ENCODE data around the gene PRMT2.

Gene PRMT2

GRCh38 chr21:46617267-46618051 lies 18.0 kb upstream of the PRMT2 start:
- TF ChIP-seq, protein P1, sequence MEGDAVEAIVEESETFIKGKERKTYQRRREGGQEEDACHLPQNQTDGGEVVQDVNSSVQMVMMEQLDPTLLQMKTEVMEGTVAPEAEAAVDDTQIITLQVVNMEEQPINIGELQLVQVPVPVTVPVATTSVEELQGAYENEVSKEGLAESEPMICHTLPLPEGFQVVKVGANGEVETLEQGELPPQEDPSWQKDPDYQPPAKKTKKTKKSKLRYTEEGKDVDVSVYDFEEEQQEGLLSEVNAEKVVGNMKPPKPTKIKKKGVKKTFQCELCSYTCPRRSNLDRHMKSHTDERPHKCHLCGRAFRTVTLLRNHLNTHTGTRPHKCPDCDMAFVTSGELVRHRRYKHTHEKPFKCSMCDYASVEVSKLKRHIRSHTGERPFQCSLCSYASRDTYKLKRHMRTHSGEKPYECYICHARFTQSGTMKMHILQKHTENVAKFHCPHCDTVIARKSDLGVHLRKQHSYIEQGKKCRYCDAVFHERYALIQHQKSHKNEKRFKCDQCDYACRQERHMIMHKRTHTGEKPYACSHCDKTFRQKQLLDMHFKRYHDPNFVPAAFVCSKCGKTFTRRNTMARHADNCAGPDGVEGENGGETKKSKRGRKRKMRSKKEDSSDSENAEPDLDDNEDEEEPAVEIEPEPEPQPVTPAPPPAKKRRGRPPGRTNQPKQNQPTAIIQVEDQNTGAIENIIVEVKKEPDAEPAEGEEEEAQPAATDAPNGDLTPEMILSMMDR (IDR thresholded peaks at IDR 0.05; ENCODE audit: low read depth, low read length, missing control alignments), result no peak
- DNase-seq (ENCODE audit: extremely low read depth, low read depth), result no peak
- H3K4me3 ChIP-seq (replicated peaks; ENCODE audit: low read depth, low read length), result no peak overlapping the region

- H3K4me3 ChIP-seq (replicated peaks; ENCODE audit: low read depth, low read length), result no peak overlapping the region
- TF ChIP-seq, protein P1 (IDR thresholded peaks at IDR 0.05; ENCODE audit: low read depth, low read length, missing control alignments), result no peak
- no peak for DNase-seq (ENCODE audit: extremely low read depth, low read depth)
Observed at GRCh38 chr21:46618738-46619379, 16.6 kb upstream of the PRMT2 start.

DNA sequence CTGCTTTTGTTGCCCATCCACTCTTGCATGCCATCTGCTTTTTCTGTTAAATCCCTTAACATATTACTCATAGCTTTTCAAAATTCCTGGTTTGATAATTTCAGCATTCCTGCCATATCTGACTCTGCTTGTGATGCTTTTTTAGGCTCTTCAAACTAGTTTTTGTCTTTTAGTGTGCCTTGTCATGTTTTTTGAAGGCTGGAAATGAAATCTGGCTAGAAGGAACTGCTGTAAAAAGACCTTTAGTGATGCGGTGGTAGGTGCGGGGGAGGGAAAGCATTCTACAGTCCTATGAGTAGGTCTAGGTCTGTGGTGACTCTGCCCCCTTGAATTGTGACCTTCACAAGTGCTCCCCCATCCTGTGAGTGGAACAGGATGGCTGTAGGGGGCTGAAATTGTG lies 15.6 kb upstream of the PRMT2 start:
- DNase-seq (ENCODE audit: extremely low read depth, low read depth), result no peak
- TF ChIP-seq, protein P1 (IDR thresholded peaks at IDR 0.05; ENCODE audit: low read depth, low read length, missing control alignments), result no peak
- no peak overlapping the region for H3K4me3 ChIP-seq (replicated peaks; ENCODE audit: low read depth, low read length)

GRCh38 chr21:46620846-46621245 lies 14.6 kb upstream of the PRMT2 start:
- H3K4me3 ChIP-seq (replicated peaks; ENCODE audit: low read depth, low read length), result no peak overlapping the region
- TF ChIP-seq, protein P1 (IDR thresholded peaks at IDR 0.05; ENCODE audit: low read depth, low read length, missing control alignments), result no peak
- DNase-seq (ENCODE audit: extremely low read depth, low read depth), result no peak

- TF ChIP-seq, protein P1 (IDR thresholded peaks at IDR 0.05; ENCODE audit: low read depth, low read length, missing control alignments), result no peak
- DNase-seq (ENCODE audit: extremely low read depth, low read depth), result no peak
- H3K4me3 ChIP-seq (replicated peaks; ENCODE audit: low read depth, low read length), result no peak overlapping the region
Observed at GRCh38 chr21:46621457-46622182, 13.9 kb upstream of the PRMT2 start.

GRCh38 chr21:46622226-46622625 lies 13.2 kb upstream of the PRMT2 start:
- DNase-seq (ENCODE audit: extremely low read depth, low read depth), result no peak
- TF ChIP-seq, protein P1 (IDR thresholded peaks at IDR 0.05; ENCODE audit: low read depth, low read length, missing control alignments), result no peak
- no peak overlapping the region for H3K4me3 ChIP-seq (replicated peaks; ENCODE audit: low read depth, low read length)

Measured in HFF-Myc (cell line).